Forelimb muscle (tissue), 1 donor: ENCODE data around the gene SCAF4. TPM values are rescaled to one million over a fixed set of nuclear protein-coding genes. Genes with fewer than 3 reads are reported as not detected.

Source experiments
- DNase-seq: peaks from one replicate; pipeline ENCODE4 v3.0.0-alpha.2; 2013; ENCODE audit warnings: low read depth
- polyA plus RNA-seq: library from polyadenylated mRNA; unstranded; fragments of 120-200 nt; gene quantifications from one replicate; pipeline ENCODE4 v1.2.1, GENCODE V29; 2013; ENCODE audit not compliant: insufficient read length

The SCAF4 gene
- polyA plus RNA-seq, 1 donor, result 20.8 TPM

DNA sequence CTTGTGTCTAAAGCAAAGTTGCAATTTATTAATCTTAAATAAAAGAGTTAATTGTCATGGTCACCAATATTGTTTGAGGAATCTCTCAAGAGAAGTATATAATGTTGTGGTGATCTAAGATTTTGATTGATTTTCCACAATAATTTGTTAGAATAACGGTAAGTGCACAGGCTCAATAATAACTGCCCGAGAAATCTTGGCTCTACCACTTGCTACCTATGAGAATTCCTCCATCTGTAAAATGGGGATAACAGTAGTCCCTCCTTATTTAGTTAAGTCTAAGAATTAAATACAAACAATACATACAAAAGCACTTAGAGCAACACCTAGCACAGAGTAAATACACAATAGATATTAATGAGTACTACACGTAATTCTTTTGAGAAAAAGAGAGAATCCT lies 18.8 kb downstream of the SCAF4 start:
- DNase-seq, result no peak

DNA sequence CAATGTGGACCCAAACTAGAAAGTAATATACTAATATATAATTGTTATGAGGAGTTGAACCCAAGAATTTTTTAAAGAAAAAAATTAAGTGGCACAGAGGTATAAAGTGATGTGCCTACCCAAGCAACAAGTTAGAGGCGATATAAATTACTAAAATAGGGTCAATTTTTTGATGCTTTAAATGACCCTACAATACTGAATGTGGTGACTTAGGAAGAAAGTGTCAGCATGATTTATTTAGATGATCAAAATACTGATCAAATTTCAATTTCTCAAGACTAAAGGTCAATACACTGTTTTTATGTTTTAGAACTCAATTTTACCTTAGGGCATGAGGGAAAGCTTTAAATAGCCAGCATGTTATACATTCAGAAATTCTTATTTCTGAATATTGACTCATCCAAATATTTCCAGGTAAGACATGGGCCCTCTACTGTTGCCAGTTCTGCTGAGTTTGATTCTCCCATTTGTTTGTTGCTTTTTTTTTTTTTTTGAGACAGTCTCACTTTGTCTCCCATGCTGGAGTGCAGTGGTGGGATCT lies 20.1 kb downstream of the SCAF4 start:
- no peak for DNase-seq

DNA sequence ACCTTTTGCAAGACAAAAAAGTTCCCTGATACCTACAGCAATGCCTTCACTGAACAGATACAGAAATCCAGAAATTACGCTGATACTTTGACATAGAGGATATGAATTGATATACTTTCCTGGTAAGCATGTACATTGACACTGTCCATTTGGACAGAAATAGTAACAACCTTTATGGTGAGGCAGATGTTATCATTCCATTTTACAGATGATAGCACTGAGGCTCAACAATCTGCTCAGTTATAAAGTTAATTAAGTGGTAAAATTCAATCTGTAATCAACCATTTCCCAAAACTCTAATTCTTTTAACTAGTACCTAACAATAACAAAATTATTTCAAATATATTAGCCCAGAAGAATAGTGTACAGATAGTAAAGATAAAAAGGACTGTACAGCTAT lies 20.6 kb downstream of the SCAF4 start:
- DNase-seq, result no peak

DNA sequence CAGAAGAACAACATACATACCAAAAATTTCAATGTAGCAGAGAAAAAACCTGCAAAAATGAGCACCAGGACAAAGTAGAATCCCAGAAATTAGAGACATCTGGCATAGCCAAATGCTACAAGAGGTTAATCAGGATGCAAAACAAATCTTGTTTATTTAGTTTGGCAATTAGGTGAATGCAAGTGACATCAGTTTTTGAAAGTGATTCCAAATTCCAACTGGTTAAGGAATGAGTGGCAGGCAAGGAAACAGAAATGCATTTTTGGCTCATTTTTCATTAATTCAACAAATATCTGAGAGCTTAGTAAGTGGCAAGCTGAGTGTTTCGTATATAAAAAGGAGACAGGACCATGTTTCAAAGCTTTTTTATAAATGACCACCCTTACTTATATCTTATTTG lies 21.3 kb downstream of the SCAF4 start:
- no peak for DNase-seq

DNA sequence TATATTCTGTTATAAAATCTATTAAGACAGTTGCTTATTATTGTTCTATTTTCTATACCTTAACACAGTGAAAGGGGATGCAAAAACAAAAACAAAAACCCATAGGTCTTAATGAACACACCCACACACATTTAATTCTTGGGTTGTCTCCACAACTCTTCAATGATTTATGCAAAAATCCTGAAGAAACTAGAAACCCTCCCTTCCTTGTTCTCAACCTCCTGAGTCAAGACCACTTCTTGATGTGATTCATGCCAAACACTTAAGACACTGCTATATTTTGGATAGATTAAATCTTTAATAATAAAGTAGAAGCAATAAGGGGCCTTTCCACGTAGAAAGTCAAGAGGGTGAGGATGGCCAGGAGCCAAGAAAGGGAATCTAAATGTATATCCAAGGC lies 23.4 kb downstream of the SCAF4 start:
- DNase-seq, result no peak

DNA sequence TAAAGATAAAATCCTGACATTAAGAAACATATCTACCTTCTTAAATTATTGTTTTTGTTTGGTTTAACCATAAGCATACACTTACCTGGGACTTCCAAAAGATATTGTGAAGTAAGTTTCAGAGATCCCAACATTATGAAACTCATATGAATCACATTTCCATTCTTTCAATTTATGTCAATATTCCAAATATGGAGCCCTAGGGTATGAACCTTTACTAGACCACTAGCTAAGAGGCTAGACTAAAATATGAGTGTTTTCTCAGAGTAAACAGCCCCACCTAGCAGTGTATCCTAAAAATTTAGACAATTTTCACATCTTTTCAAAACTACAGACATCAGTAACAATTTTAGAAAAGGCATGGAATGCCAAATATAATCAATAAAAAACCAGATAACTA lies 24.4 kb downstream of the SCAF4 start:
- no peak for DNase-seq

DNA sequence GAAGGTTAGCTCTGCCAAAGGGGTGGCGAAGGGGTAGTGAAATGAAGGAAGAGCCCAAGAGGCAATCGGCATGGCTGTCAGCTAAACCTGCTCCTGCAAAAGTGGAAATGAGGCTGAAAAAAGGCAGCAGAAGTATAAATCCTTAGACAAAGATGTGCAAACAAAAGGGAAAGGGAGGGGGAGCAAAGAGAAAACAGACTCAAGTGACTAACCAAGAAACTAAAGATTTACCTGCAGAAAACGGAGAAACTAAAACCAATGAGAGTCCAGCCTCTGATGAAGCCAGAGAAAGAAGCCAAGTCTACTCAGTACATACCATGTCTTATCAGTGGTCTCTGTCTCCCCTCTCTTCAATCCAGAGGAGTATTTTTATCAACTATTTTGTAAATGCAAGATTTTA lies 25.4 kb downstream of the SCAF4 start:
- DNase-seq, result no peak

DNA sequence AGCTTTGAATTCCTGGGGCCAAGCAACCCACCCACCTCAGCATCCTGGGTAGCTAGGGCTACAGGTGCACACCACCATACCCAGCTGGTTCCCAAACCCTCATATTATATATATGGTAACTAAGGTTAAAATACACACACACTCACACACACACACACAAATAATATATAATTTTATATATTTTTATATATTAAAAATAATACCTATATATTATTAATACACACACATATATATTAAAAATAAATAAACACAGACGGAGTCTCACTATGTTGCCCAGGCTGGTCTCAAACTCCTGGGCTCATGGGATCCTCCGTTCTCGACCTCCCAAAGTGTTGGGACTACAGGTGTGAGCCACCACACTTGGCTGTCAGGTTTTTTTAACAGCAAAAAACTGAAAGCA lies 31.9 kb downstream of the SCAF4 start:
- no peak for DNase-seq

DNA sequence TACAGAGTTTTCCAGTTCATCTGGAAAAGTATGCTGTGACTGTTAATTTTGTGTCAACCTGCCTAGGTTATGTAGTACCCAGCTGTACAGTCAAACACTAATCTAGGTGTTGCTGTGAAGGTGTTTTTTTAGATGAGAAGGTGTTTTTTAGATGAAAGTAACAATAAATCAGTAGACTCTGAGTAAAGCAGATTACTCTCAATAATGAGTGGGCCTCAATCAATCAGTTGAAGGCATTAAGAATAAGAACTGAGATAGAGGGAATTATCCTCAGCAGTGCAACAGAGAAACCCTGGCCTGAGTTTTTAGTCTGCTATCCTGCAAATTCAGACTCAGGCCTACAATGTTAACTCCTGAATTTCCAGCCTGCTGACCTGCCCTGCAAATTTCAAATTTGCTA lies 33.5 kb downstream of the SCAF4 start:
- DNase-seq, result no peak

DNA sequence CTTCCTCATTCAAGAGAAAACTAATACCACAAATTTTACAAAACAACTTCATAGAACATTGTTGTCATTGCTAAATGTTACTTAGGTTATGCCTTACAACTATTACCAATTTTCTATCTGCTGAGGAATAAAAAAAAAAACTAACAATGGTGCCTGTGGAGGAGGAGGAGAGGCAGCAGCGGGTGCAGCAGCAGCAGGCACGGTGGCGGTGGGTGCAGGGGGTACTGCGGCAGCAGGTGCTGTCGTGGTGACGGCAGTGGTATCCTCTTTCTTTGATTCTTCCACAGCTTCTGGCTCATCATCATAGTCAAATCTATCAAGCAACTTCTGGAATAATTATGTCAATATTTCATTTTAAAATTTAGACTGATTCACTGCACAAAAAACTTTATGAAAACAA lies 35.5 kb downstream of the SCAF4 start:
- DNase-seq, result no peak

DNA sequence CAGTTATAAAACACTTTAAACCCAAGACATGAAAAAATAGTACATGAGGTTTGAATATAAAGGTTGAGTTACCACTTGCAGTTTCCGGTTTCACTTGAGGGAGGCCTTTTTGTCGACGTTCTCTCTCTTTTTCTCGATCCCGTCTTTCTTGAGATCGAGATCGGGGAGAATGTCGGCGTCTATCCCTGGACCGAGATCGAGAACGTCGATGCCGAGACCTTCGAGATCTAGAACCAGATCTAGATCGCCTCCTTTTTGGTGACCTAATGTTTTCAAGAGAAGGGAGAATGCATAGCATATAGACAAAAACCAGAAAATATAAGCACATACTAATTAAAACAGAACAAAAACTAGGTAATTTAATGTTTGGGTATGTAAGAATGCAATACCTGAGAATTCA lies 38.7 kb downstream of the SCAF4 start:
- no peak for DNase-seq

DNA sequence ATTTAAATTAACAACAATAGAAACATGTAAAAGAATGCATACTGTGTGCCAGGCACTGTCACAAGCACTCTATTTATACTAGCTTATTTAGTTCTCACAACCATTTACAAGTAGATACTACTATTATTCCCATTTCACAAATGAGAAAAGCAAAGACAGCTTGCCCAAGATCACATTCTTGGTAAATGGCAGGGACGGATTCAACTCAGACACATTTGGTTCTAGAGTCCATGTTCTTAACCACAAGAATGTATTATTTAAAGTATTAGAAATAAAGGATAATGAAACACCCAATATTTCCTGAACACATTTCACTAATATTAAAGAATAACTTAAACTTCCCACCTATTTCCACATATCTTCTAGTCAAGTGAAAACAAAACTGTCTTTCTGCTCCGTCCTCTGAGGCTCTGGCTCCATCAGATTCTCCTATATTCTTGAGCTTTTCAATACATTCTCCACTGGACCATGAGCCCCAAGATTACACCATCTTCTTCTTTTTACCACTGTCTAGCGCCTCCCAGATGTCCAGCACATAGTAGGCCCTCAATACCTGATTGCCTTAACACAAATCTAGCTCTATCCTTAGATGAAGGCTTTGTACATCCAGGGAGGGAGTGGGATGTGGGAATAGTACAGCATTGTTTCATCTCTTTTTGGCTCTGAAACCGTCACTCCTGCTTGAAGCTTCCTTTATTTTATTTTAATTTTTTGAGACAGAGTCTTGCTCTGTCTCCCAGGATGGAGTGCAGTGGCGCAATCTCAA lies 43.1 kb downstream of the SCAF4 start:
- no peak for DNase-seq

DNA sequence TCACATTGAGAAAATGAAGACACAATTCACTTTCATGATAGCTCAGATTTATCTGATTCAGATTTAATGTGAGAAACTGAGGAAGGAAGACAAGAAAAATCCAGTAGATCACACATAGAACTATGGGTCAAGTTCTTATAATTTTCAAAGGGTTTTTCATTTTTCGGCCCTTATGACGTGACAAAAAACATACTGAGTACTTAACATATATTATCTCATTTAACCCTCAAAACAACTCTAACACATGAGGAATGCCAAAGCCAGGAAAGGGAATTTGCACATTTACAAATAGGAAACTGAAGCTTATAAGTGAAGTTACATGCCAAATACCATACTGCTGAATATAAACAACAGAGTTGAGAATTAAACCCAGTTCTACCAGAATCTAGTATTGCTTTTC lies 44.8 kb downstream of the SCAF4 start:
- DNase-seq, result no peak

DNA sequence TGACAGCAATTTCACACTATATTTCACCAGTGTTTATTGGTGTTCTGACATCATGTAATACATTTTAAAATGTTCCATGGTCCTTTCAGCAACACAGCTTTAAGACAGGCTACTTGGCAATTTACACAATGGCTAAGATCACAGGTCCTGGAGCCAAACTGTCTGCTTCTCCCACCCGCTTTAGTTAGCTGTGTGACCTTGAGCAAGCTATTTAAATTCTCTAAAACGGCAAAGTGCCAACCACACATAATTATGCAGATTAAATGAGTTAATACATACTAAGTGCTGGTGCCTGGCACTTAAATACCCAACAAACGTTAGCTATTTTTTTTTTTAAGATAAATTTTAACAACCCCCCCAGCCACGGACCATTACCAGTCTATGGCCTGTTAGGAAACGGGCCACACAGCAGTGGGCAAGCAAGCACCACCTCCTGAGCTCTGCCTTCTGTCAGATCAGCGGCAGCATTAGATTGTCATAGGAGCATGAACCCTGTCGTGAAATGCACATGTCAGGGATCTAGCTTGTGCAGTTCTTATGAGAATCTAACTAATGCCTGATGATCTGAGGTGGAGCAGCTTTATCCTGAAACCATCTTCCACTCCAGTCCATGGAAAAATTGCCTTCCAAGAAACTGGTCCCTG lies 45.5 kb downstream of the SCAF4 start:
- DNase-seq, result no peak

DNA sequence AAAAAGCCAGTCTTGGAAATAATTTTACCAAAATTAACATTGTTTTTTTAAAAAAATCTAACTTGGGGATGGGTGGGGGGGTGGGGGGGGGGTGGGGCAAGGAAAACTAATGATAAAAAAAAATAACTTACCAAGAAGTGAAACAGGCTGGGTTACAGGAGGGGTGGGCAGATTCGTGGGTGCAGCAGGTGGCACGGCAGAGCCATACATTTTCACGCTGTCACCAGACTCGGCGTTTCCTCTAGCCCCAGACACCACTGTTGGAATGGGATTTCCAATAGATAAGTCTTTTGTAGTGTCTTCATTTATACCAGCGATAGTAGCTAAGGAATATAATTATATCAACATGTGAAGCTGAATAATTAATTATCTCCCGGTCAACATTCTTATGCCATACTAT lies 47.0 kb downstream of the SCAF4 start:
- no peak for DNase-seq

DNA sequence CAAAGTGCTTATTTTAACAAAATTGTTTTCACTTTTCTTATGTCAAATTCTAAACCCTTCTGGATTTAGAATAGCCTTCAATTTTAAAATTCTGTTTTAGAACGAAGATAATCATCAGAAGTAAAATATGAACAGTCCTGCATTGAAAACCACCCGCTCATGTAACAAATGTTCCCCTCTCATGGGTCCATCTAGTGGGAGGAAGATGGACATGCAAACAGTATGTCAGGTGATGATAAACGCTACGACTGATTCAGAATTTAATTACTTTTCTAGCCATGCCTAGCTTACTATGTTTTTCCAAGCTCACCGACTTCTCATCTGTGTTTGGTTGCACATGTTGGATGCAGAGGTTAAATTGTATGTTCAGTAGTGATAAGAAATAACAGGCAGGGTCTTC lies 48.9 kb downstream of the SCAF4 start:
- no peak for DNase-seq

DNA sequence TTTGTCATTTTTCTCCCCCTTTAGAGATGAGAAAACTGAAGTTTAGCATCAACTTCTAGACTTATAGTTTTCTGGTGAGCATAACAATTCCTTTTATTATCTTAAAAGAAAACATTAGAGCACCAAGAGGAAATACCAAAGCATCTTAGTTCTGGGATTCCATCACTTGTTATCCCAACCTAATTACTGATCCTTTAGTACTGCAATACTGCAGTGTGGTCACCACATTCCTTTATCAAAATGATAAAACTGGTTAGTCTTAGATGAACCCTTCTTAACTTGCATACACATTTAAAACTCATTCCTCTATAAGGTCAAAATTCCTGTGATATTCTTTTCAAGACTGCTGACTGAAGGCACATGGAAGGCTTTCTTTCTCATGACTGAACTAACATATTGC lies 49.3 kb downstream of the SCAF4 start:
- no peak for DNase-seq

DNA sequence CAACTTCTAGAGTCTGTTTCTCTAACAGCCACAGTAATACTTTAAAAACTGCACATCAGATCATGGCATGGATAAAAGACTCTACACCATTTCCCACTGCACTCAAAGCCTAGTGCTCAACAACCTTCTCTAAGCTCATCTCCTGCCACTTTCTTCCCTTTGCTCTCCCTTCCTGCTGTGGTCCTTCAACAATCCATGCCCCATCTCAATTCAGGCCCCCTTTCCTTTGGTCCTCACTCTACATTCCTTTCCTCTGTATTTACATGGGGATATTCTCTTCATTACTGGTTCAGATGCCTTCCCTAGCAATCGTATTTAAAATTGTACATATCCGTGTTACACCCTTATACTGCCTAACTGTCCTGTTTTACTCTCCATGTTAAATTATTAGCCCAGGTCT lies 53.4 kb downstream of the SCAF4 start:
- no peak for DNase-seq

DNA sequence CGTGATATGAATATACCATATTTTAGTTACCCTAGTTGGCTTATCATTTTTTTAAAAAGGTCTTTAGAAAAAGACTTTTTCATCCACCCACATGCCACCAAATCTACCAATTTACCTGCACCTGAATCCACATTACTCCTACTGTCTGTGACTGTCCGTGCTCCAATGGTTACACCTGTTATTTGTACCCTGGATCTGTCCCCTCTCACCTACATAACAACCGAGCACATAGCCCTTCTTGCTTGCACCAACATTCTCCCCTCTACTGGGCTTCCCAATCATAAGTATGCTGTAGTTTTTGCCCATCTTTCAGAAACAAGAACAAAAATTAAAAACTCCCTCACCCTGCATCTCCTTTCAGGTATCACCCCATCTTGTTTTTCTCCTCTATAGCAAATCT lies 54.9 kb downstream of the SCAF4 start:
- no peak for DNase-seq

DNA sequence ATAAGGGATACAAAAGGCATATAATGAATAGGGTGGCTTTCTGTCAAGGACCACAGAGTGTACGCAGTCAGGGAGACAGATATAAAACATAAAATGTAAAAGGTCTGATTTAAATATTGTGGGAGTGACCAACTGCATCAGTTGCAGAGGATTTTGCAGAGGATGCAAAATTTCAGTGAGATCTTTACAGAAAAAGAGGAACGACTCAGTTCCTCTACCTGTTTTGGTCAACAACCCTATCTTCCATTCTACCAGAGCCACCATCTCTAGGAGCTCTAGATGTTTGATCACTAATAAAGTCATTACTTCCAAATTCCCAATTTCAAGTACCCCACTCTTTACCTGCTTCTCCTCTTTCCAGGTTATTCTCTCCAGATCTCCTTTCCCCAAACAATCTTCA lies 56.0 kb downstream of the SCAF4 start:
- DNase-seq, result no peak

DNA sequence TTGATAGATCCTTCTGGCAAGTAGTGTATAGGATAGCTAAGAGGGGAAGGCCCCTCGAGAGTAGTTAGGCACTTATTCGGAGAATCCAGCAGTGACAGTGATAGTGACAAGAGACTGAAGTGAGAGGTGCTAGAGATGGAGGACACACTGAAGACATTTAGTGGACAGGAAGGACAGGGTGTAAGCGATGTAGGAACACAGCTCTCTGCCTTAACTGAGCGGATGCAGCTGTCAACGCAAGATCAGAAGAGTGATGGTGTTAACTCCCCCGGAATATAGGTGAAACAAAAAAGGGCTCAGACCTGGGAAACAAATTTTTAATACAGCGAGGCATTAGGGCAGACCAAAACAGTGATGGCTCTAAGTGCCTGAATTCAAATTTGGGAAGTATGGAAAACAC lies 56.6 kb downstream of the SCAF4 start:
- no peak for DNase-seq

DNA sequence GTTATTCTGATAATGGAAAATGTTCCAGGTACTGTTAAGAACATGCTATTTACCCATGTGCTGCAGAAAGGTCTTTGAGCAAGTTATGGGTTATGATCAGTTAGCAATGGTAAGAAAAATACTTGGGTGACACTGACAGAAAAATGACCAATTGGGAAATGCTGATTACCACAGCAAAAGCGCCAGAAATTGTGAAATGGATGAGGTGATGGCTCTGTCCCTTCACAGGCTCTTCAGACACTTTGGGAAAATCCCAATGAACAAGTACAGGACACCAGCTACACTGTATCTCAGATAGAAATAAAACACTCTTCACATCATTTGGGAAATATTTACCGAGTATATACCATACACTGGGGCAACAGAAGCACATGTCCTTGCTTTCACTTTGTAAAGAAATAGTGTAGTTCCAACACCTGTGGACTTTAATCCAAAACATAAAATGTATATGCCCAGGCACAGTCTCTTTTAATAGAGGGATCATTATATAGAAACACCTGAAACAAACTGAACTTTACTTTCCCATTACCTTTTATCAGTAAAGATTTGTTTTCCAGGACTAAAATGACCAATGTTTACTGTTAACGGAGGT lies 58.5 kb downstream of the SCAF4 start:
- no peak for DNase-seq

DNA sequence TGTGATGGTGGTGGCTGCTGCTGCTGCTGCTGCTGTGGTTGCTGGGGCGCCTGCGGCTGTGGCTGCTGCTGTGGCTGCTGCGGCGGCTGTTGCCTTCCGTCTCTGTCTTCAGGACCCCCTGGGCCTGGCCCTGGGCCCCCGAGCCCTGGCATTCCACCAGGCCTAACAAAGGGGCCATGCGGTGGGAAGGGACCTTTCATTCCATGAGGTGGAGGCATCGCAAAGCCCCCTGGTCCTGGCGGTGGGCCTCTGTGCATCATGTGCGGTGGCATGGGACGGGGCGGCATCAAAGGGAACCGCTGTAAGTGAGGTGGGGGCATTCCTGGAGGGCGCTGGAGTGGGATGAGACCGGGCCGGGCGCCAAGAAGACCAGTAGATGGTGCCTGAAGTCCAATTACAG lies 60.0 kb downstream of the SCAF4 start:
- DNase-seq, result no peak
